SHP77 (cell line): ENCODE data around the gene TBCB.
"Not testable (repeated sequence)": the region's sequence is repeated elsewhere in the genome, so short reads cannot be mapped to it uniquely, and the experiment has no call there.

Experiments used
- DNase-seq, 2 experiments: peaks; one replicate each; lab custom pipeline; 2025; lab: John Stamatoyannopoulos, UW

Gene TBCB

GRCh38 chr19:36115453-36116343 lies at the start of gene TBCB:
TSS of gene TBCB (plus strand) at chr19:36115468. CDS start at chr19:36115561, 93 bp downstream.
- DNase-seq, result no peak

- no peak for DNase-seq
Measured at GRCh38 chr19:36067681-36068080, 47.6 kb upstream of the TBCB start.

DNA sequence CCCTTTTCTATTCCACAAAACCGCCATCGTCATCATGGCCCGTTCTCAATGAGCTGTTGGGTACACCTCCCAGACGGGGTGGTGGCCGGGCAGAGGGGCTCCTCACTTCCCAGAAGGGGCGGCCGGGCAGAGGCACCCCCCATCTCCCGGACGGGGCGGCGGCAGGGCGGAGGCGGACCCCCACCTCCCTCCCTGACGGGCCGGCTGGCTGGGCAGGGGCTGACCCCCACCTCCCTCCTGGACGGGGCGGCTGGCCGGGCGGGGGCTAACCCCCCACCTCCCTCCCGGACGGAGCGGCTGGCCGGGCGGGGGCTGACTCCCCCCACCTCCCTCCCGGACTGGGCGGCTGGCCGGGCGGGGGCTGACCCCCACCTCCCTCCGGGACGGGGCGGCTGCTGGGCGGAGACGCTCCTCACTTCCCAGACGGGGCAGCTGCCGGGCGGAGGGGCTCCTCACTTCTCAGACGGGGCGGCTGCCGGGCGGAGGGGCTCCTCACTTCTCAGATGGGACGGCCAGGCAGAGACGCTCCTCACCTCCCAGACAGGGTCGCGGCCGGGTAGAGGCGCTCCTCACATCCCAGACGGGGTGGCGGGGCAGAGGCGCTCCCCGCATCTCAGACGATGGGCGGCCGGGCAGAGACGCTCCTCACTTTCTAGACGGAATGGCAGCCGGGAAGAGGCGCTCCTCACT lies 46.3 kb upstream of the TBCB start:
- DNase-seq, result not testable (repeated sequence)

DNA sequence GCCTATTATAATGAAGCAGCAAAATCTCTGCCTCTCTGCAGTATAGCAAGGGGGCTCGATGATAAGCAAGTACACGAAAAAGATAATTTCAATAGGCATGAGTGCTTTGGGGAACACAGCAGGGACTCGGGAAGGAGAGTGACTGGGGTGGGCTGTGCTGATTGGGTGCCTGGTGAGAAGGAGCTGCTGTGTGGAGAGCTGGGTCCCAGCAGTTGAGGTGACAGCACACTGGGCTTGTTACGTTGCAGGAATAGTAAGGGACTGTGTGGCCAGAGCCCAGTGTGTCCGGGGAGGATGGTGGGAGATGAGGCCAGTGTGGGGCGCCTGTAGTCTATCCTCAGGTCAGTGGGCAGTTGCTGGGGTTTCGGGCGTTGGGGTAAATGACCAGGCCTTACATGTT lies 43.2 kb upstream of the TBCB start:
- no peak for DNase-seq

GRCh38 chr19:36073121-36073876 lies 42.0 kb upstream of the TBCB start:
- no peak for DNase-seq

DNA sequence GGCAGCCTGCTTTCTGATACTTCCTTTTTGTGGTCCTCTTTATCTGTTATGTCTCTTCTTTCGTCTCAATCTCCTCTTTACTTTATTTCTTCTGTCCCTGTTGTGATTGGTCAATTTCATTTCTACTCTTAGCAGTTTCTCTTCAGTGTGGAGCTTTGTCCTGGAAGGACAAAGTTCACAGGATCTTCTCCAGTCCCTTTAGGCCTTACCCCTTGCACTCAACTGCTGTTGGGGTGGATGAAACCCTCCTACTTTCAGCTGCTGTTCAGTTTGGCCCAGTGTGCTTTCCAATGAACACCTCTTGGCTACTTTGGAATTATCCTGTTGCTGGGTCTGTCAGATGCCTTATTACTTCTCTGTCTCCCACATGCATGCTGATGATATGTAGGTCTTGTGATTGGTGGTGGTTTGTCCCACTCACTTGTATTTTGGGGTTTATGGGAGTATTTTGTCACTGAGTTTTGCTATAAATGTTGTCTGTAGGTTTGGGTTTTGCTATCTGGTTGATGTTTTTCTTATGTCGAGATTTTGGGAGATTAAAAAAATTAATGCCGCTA lies 35.8 kb upstream of the TBCB start:
- DNase-seq, result no peak

DNA sequence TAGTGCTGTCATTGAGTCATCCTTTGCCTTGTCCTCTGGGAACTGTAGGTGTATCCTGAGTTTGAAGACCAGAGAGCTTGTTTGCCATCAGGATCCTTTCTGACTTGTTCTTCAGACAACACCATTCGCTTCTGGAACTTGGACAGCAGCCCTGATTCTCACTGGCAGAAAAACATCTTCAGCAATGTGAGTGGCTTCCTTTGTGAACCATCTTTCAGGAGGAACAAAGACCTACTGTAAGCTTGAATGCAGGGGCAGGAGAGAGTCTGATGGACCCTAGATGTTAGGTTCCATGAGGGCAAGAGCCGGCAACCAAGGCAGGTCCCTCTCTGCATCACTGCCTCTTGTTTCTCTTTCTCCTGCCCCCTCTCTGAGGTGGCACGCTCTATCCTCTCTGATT lies 33.9 kb upstream of the TBCB start:
- DNase-seq, result no peak

DNA sequence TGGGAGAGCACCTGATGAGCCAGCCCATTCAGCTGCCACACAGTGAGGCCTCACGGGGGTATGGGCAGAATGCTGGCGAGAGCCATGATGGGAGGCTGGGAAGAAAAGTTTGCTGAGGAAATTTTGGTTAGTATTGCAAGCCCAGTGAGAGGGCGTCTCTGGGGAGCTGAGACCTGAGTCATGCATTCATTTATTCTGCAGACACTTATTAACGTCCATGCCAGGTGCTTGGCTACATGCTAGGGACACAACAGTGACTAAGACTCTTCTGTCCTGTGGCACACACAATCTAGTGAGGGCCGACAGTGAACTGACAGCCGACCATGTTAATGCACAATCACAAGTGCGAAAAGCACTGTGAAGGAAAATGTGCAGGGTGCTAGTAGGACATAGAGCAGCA lies 33.4 kb upstream of the TBCB start:
- DNase-seq, result no peak

GRCh38 chr19:36082916-36083315 lies 32.4 kb upstream of the TBCB start:
- DNase-seq, result no peak

GRCh38 chr19:36084231-36085009 lies 30.8 kb upstream of the TBCB start:
- no peak for DNase-seq

- DNase-seq, result no peak
Measured at GRCh38 chr19:36086326-36086725, 28.9 kb upstream of the TBCB start.

- DNase-seq, result no peak
Measured at GRCh38 chr19:36089847-36090246, 25.4 kb upstream of the TBCB start.

- DNase-seq, result no peak
Measured at GRCh38 chr19:36090910-36091695, 24.2 kb upstream of the TBCB start.

GRCh38 chr19:36092566-36092965 lies 22.7 kb upstream of the TBCB start:
- no peak for DNase-seq

GRCh38 chr19:36093146-36093662 lies 22.1 kb upstream of the TBCB start:
- DNase-seq, result no peak

- no peak for DNase-seq
Measured at GRCh38 chr19:36093687-36094086, 21.6 kb upstream of the TBCB start.

DNA sequence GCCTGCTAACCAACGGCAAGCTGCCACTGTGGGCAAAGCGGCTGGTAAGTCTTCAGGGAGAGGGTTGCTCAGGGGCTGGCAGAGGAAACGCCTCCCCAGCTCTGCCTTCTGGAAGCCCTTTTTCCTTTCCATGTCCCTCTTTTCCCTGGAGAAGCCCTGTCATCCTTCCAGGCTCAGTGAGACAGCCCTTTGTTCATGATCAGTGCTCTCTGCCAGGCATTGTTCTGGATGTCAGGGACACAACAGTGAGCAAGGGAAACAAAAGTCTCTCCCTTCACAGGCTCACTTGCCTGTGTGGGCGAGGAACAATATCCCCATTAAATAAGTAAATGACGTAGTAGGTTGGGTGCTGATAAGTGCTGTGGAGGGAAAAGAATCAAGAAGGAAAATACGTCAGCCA lies 18.2 kb upstream of the TBCB start:
- no peak for DNase-seq

GRCh38 chr19:36099166-36099785 lies 16.0 kb upstream of the TBCB start:
- DNase-seq, result no peak

- no peak for DNase-seq
Measured at GRCh38 chr19:36100476-36100875, 14.8 kb upstream of the TBCB start.
